ENCODE results near the gene APOBEC2. TPM values are rescaled to one million over a fixed set of nuclear protein-coding genes. Genes with fewer than 3 reads are reported as not detected.

The APOBEC2 gene
- total RNA-seq, 3 donors from 2014 or later, result not detected

- TF ChIP-seq POLR2A (IDR thresholded peaks at IDR 0.05), result no peak
- TF ChIP-seq CTCF (IDR thresholded peaks at IDR 0.05), result no peak
- no peak overlapping the region for H3K4me3 ChIP-seq
- intact Hi-C loops (cut with DNase I; ENCODE audit: low total_unique reads), result no loop called here
- no peaks in the 10 kb centered on the region for H3K9me3 ChIP-seq
- H3K27ac ChIP-seq, result peak overlapping the region in 1 of 2 donors; percentile 99
- no peak for DNase-seq (ENCODE audit: low spot score in 2 of 2)
- H3K27me3 ChIP-seq, result no peaks in the 10 kb centered on the region
- peaks cover 0 to 2% of the 10 kb centered on the region in 2 donors for H3K4me1 ChIP-seq
- H3K36me3 ChIP-seq, result no peaks in the 10 kb centered on the region
Observed at GRCh38 chr6:41075651-41076626, 22.9 kb downstream of the APOBEC2 start.

GRCh38 chr6:41077536-41077935 is 24.5 kb downstream of the APOBEC2 start:
- DNase-seq (ENCODE audit: low spot score in 2 of 2), result no peak
- Histone ChIP-seq H3K27me3 (no peaks in the 10 kb centered on the region), H3K4me1 (no peaks in the 10 kb centered on the region), H3K27ac (no peak overlapping the region), H3K36me3 (no peaks in the 10 kb centered on the region), H3K9me3 (no peaks in the 10 kb centered on the region), H3K4me3 (no peak overlapping the region)
- no peak for TF ChIP-seq CTCF (IDR thresholded peaks at IDR 0.05)
- TF ChIP-seq POLR2A (IDR thresholded peaks at IDR 0.05), result no peak
- TF ChIP-seq POLR2AphosphoS5 (IDR thresholded peaks at IDR 0.05), result no peak
- intact Hi-C loops (cut with DNase I; ENCODE audit: low total_unique reads), result no loop called here

GRCh38 chr6:41078101-41078500 is 25.1 kb downstream of the APOBEC2 start:
- Histone ChIP-seq H3K9me3 (no peaks in the 10 kb centered on the region), H3K27me3 (no peaks in the 10 kb centered on the region), H3K27ac (no peak overlapping the region), H3K4me1 (no peaks in the 10 kb centered on the region), H3K4me3 (no peak overlapping the region), H3K36me3 (no peaks in the 10 kb centered on the region)
- TF ChIP-seq POLR2AphosphoS5 (IDR thresholded peaks at IDR 0.05), result no peak
- no peak for TF ChIP-seq CTCF (IDR thresholded peaks at IDR 0.05)
- TF ChIP-seq POLR2A (IDR thresholded peaks at IDR 0.05), result no peak
- no peak for DNase-seq (ENCODE audit: low spot score in 2 of 2)
- intact Hi-C loops (cut with DNase I; ENCODE audit: low total_unique reads), result no loop called here

DNA sequence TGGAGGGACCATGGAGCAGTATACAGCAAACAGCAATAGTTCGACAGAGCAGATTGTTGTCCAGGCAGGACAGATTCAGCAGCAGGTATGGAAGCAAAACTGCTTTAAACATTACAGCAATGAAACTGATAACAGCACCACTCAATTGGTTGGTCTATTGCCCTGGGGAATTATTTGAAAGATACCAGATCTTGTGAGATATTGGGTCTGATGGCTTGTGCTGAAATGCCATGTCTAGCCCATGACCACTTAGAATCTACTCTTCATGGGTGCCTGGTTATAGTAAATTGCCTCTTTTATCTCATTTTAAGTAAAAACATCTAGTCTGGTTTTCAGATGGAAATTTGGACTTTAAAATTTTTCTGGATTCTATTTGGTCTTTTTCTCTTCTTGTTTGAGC is 26.1 kb downstream of the APOBEC2 start:
- no peak overlapping the region for H3K4me3 ChIP-seq
- H3K4me1 ChIP-seq, result no peaks in the 10 kb centered on the region
- H3K27me3 ChIP-seq, result no peaks in the 10 kb centered on the region
- TF ChIP-seq POLR2A (IDR thresholded peaks at IDR 0.05) (no peak), POLR2AphosphoS5 (IDR thresholded peaks at IDR 0.05) (no peak), CTCF (IDR thresholded peaks at IDR 0.05) (no peak)
- DNase-seq (ENCODE audit: low spot score in 2 of 2), result no peak
- H3K9me3 ChIP-seq, result no peaks in the 10 kb centered on the region
- intact Hi-C loops (cut with DNase I; ENCODE audit: low total_unique reads), result no loop called here
- no peak overlapping the region for H3K27ac ChIP-seq
- no peaks in the 10 kb centered on the region for H3K36me3 ChIP-seq

DNA sequence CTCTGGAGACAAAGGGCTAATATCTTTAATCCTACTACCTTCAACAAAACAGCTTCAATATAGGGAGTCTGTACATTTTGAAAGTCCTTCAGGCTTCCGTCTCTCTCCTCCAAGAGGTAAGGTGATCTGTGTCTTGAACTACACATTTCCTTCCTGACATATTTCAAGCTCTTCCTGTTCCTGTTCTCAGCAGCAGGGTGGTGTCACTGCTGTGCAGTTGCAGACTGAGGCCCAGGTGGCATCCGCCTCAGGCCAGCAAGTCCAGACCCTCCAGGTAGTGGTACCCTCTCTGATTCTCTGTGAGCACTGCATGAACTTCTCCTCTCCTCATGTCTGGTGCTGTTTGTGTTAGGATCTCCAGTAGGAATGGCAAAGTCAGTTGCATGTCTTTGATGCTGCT is 27.6 kb downstream of the APOBEC2 start:
- no peaks in the 10 kb centered on the region for H3K27me3 ChIP-seq
- no peak overlapping the region for H3K27ac ChIP-seq
- intact Hi-C loops (cut with DNase I; ENCODE audit: low total_unique reads), result no loop called here
- TF ChIP-seq POLR2A (IDR thresholded peaks at IDR 0.05), result no peak
- no peak for TF ChIP-seq POLR2AphosphoS5 (IDR thresholded peaks at IDR 0.05)
- TF ChIP-seq CTCF (IDR thresholded peaks at IDR 0.05), result no peak
- H3K9me3 ChIP-seq, result no peaks in the 10 kb centered on the region
- DNase-seq (ENCODE audit: low spot score in 2 of 2), result no peak
- H3K36me3 ChIP-seq, result no peaks in the 10 kb centered on the region
- H3K4me3 ChIP-seq, result no peak overlapping the region
- no peaks in the 10 kb centered on the region for H3K4me1 ChIP-seq

Measured in breast epithelium (tissue), 4 donors.